K562 (cell line): ENCODE measurements around the gene PTH2. TPM values are rescaled to one million over a fixed set of nuclear protein-coding genes. Genes with fewer than 3 reads are reported as not detected.
A peak's percentile ranks its signal among the peaks of the same experiment; 100 is the strongest.

ENCODE experiments used
- BCOR ChIP-seq: fragments of 450-650 bp; IDR thresholded peaks from 2 replicates; pipeline ENCODE4 v1.6.1; 2016
- COPS2 ChIP-seq: fragments of 450-650 bp; conservative IDR thresholded peaks from 2 replicates; pipeline ENCODE4 v1.6.1; 2016; ENCODE audit warnings: mild to moderate bottlenecking, moderate library complexity
- DPF2 ChIP-seq: fragments of 450-650 bp; IDR thresholded peaks from 2 replicates; pipeline ENCODE4 v1.6.1; 2016
- FOS ChIP-seq: IDR thresholded peaks from 3 replicates; pipeline ENCODE4 v1.6.1; 2011; ENCODE audit not compliant: insufficient read length; ENCODE audit errors: extremely low read depth
- FOSL1 ChIP-seq: fragments of 200-800 bp; sonication (Bioruptor generic); conservative IDR thresholded peaks from 2 replicates; pipeline ENCODE4 v1.6.1; 2016; ENCODE audit warnings: missing genetic modification characterization, missing compliant biosample characterization
- JUN ChIP-seq, 2 experiments: sonication (generic) in 1 of 2; formaldehyde crosslinking in 1 of 2; IDR thresholded peaks; 2 replicates each; pipeline versions ENCODE4 v1.6.1 to v1.8.0; 2012 to 2022; ENCODE audit warnings: borderline replicate concordance in 2 of 2, mild to moderate bottlenecking in 2 of 2, improper control_type of control experiment in 1 of 2, low read depth in 1 of 2, low read length in 1 of 2, missing genetic modification reagents in 1 of 2
- KDM1A ChIP-seq, 2 experiments: fragments of 450-650 bp; IDR thresholded peaks; 2 replicates each; pipeline ENCODE4 v1.6.1; 2016; ENCODE audit warnings: mild to moderate bottlenecking in 2 of 2
- KDM2B ChIP-seq: fragments of 250-450 bp; sonication (Bioruptor Pico); IDR thresholded peaks from 2 replicates; pipeline ENCODE4 v1.8.0; 2021; ENCODE audit warnings: mild to moderate bottlenecking, moderate library complexity
- KLF10 ChIP-seq: fragments of 250-450 bp; sonication (Bioruptor Pico); IDR thresholded peaks from 2 replicates; pipeline ENCODE4 v1.6.1; 2021; ENCODE audit warnings: matching md5 sums
- POLR2A ChIP-seq: fragments of 450-650 bp; conservative IDR thresholded peaks from 2 replicates; pipeline ENCODE4 v1.6.1; 2016
- PTBP1 ChIP-seq: fragments of 200-400 bp; formaldehyde crosslinking; IDR thresholded peaks from 2 replicates; pipeline ENCODE4 v1.6.1; 2017; ENCODE audit warnings: low read depth, low read length
- RBM39 ChIP-seq: fragments of 200-400 bp; formaldehyde crosslinking; optimal IDR thresholded peaks from 2 replicates; pipeline ENCODE3; 2018; ENCODE audit warnings: low read depth, low read length
- SAP30 ChIP-seq: fragments of 200-600 bp; sonication (generic); IDR thresholded peaks from 2 replicates; pipeline ENCODE4 v1.6.1; 2012; ENCODE audit warnings: borderline replicate concordance, low read depth, mild to moderate bottlenecking, moderate library complexity, low read length, control low read depth, inconsistent platforms; ENCODE audit not compliant: insufficient read depth, poor library complexity, severe bottlenecking
- SMARCE1 ChIP-seq: fragments of 450-650 bp; IDR thresholded peaks from 2 replicates; pipeline ENCODE4 v1.7.1; 2016; ENCODE audit warnings: mild to moderate bottlenecking
- SRF ChIP-seq, 2 experiments: fragments of 250-450, 450-650 bp in 1 of 2; sonication (Bioruptor Pico) in 1 of 2; sonication (generic) in 1 of 2; formaldehyde crosslinking; IDR thresholded peaks; 2 replicates each; pipeline versions ENCODE4 v1.5.0 to v1.5.1; 2020 to 2022; ENCODE audit warnings: mild to moderate bottlenecking in 1 of 2, missing genetic modification reagents in 1 of 2
- TOE1 ChIP-seq, 2 experiments: fragments of 450-650 bp in 1 of 2; sonication (generic) in 1 of 2; formaldehyde crosslinking in 1 of 2; IDR thresholded peaks; 2 replicates each; pipeline versions ENCODE4 v1.7.1 to v1.8.0; 2016 to 2022; ENCODE audit warnings: borderline replicate concordance in 2 of 2, mild to moderate bottlenecking in 2 of 2, antibody characterized with exemption in 1 of 2, inconsistent platforms in 1 of 2, low read depth in 1 of 2, missing genetic modification reagents in 1 of 2, moderate library complexity in 1 of 2
- ZEB2 ChIP-seq: fragments of 450-650 bp; IDR thresholded peaks from 2 replicates; pipeline ENCODE4 v1.6.1; 2016
- ZNF717 ChIP-seq: fragments of 250-450 bp; sonication (Bioruptor Pico); IDR thresholded peaks from 2 replicates; pipeline ENCODE4 v1.5.0; 2021
- polyA plus RNA-seq, 8 experiments: library from polyadenylated mRNA; depleted of rRNA in 4 of 8; stranded (reverse) in 5 of 8; unstranded in 3 of 8; fragments of >200 nt; fragmentation: Nextera tagmentation in 2 of 8; fragmentation: Illumina TruSeq in 1 of 8; extraction: Ambion mirVana in 2 of 8; extraction: Trizol in 1 of 8; gene quantifications; 2 replicates each; pipeline versions ENCODE4 v1.2.1 to v1.2.3, GENCODE V29; 2011 to 2014; ENCODE audit warnings: inconsistent platforms in 1 of 8, missing spikeins in 1 of 8
- total RNA-seq, 7 experiments: library from RNA; depleted of rRNA in 6 of 7; stranded (reverse); fragments of >200 nt in 6 of 7; fragmentation: Illumina TruSeq in 2 of 7; extraction: Trizol in 2 of 7; gene quantifications; 2 replicates each; pipeline versions ENCODE4 v1.2.1 to v1.2.3, GENCODE V29; 2011 to 2021; ENCODE audit warnings: low replicate concordance in 1 of 7
- TF ChIP-seq, protein P1 (sequence below): sonication (generic); formaldehyde crosslinking; IDR thresholded peaks from 2 replicates; pipeline ENCODE4 v1.8.0; 2022; ENCODE audit warnings: mild to moderate bottlenecking, missing genetic modification reagents
- TF ChIP-seq, protein P2 (sequence below): sonication (generic); formaldehyde crosslinking; IDR thresholded peaks from 2 replicates; pipeline ENCODE4 v1.8.0; 2022; ENCODE audit warnings: missing genetic modification reagents, mild to moderate bottlenecking, moderate library complexity, borderline replicate concordance
- TF ChIP-seq, protein P3 (sequence below), 2 experiments: IDR thresholded peaks; 2 replicates each; pipeline ENCODE4 v1.6.1; 2011; ENCODE audit warnings: borderline replicate concordance in 1 of 2, control low read depth in 1 of 2, low read depth in 1 of 2, low read length in 1 of 2, mild to moderate bottlenecking in 1 of 2, mixed read lengths in 1 of 2, moderate library complexity in 1 of 2; ENCODE audit not compliant: insufficient read depth in 1 of 2, insufficient read length in 1 of 2, poor library complexity in 1 of 2, severe bottlenecking in 1 of 2; ENCODE audit errors: extremely low read depth in 1 of 2
- TF ChIP-seq, protein P4 (sequence below), 2 experiments: fragments of 450-650 bp; conservative IDR thresholded peaks; 2 replicates each; pipeline ENCODE4 v1.6.1; 2017; ENCODE audit warnings: mild to moderate bottlenecking in 2 of 2, moderate library complexity in 2 of 2

The PTH2 gene
- total and polyA plus RNA-seq, 9 of the 15 experiments (the other 6 are each of a cell fraction or from before 2014, with no cell fraction given), result 1.3 TPM; not detected in 8

DNA sequence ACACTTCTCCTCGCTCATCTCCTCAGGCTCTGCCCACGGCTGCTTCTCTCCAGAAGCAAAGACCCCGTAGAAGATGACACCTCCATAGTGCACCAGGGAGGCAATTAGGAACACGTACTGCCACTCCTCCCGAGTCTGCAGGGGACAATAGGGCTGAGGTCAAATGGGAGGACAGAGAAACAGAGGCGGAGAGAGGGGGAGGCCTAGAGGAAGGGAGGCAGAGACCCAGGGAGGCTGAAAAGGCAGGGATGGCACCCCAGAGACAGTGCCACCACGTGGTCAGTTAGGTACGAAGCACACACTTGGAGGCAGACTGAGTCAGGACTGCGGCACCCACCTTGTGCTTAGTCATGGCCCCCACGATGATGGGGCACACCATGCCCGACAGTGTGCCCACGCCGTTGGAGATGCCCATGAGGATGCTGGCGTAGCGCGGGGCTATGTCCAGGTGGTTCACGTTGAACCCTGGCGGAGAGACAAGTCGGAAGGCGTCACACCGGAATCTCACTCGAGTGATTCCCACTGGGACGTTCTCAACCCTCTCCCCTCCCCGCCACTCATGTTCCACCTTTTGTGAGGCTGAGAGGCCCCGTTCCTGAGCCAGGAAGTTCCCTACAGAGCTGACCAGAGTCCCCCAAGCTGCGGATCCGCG is 7.6 kb upstream of the PTH2 start (continued):
- TF ChIP-seq SRF (CRISPR knock-in tag; IDR thresholded peaks at IDR 0.05), result peak in 1 of 2 experiments; percentile 44; a peak in 1 of 4 replicates
- TF ChIP-seq, protein P1, sequence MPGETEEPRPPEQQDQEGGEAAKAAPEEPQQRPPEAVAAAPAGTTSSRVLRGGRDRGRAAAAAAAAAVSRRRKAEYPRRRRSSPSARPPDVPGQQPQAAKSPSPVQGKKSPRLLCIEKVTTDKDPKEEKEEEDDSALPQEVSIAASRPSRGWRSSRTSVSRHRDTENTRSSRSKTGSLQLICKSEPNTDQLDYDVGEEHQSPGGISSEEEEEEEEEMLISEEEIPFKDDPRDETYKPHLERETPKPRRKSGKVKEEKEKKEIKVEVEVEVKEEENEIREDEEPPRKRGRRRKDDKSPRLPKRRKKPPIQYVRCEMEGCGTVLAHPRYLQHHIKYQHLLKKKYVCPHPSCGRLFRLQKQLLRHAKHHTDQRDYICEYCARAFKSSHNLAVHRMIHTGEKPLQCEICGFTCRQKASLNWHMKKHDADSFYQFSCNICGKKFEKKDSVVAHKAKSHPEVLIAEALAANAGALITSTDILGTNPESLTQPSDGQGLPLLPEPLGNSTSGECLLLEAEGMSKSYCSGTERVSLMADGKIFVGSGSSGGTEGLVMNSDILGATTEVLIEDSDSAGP (CRISPR knock-in tag), result 0 out of 2 replicates have a peak, but pooled peaks have one; percentile 56
- TF ChIP-seq SMARCE1, result no peak
- 0 out of 2 replicates have a peak, but pooled peaks have one; percentile 7 for TF ChIP-seq DPF2
- TF ChIP-seq TOE1 (IDR thresholded peaks at IDR 0.05; ENCODE audit: borderline replicate concordance), result 0 out of 2 replicates have a peak, but pooled peaks have one; percentile 29
- no peak for TF ChIP-seq TOE1 (CRISPR knock-in tag; IDR thresholded peaks at IDR 0.05; ENCODE audit: borderline replicate concordance, low read depth)
- peak in 1 of 2 experiments; percentile 53; a peak in 2 of 4 replicates for TF ChIP-seq KDM1A (IDR thresholded peaks at IDR 0.05)
- TF ChIP-seq KLF10, result no peak
- TF ChIP-seq ZEB2, result no peak
- TF ChIP-seq PTBP1, result no peak
- no peak for TF ChIP-seq POLR2A
- no peak for TF ChIP-seq JUN (IDR thresholded peaks at IDR 0.05; ENCODE audit: borderline replicate concordance, low read depth, low read length)
- TF ChIP-seq JUN (CRISPR knock-in tag; IDR thresholded peaks at IDR 0.05; ENCODE audit: borderline replicate concordance), result no peak
- no peak for TF ChIP-seq COPS2
- no peak for TF ChIP-seq ZNF717 (CRISPR knock-in tag)
- no peak for TF ChIP-seq SAP30
- TF ChIP-seq BCOR, result peak; percentile 74; the same call in 1 of the 2 replicates
- TF ChIP-seq FOSL1, result no peak; the same call in 1 of the 2 replicates
- TF ChIP-seq, protein P2, sequence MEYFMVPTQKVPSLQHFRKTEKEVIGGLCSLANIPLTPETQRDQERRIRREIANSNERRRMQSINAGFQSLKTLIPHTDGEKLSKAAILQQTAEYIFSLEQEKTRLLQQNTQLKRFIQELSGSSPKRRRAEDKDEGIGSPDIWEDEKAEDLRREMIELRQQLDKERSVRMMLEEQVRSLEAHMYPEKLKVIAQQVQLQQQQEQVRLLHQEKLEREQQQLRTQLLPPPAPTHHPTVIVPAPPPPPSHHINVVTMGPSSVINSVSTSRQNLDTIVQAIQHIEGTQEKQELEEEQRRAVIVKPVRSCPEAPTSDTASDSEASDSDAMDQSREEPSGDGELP (CRISPR knock-in tag), result 0 out of 2 replicates have a peak, but pooled peaks have one; percentile 5
- TF ChIP-seq FOS, result no peak
- no peak for TF ChIP-seq KDM2B (CRISPR knock-in tag)
- TF ChIP-seq RBM39, result peak; percentile 28
- TF ChIP-seq, protein P3, sequence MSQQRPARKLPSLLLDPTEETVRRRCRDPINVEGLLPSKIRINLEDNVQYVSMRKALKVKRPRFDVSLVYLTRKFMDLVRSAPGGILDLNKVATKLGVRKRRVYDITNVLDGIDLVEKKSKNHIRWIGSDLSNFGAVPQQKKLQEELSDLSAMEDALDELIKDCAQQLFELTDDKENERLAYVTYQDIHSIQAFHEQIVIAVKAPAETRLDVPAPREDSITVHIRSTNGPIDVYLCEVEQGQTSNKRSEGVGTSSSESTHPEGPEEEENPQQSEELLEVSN (IDR thresholded peaks at IDR 0.05; ENCODE audit: borderline replicate concordance in 1 of 2, extremely low read depth in 1 of 2, insufficient read depth in 1 of 2, insufficient read length in 1 of 2, low read depth in 1 of 2, low read length in 1 of 2, poor library complexity in 1 of 2, severe bottlenecking in 1 of 2), result peak; percentile 69 to 94
- TF ChIP-seq, protein P4, sequence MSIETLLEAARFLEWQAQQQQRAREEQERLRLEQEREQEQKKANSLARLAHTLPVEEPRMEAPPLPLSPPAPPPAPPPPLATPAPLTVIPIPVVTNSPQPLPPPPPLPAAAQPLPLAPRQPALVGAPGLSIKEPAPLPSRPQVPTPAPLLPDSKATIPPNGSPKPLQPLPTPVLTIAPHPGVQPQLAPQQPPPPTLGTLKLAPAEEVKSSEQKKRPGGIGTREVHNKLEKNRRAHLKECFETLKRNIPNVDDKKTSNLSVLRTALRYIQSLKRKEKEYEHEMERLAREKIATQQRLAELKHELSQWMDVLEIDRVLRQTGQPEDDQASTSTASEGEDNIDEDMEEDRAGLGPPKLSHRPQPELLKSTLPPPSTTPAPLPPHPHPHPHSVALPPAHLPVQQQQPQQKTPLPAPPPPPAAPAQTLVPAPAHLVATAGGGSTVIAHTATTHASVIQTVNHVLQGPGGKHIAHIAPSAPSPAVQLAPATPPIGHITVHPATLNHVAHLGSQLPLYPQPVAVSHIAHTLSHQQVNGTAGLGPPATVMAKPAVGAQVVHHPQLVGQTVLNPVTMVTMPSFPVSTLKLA (conservative IDR thresholded peaks at IDR 0.05), result peak in 1 of 2 experiments; percentile 48; a peak in 2 of 4 replicates
